K562 treated with DMSO at 1 percent for 24 hours (cell line): ENCODE results near the gene PCP4L1. TPM values are rescaled to one million over a fixed set of nuclear protein-coding genes. Genes with fewer than 3 reads are reported as not detected.

Source experiments
- total RNA-seq: library from RNA; unstranded; fragments of 300-600 nt; gene quantifications from 2 replicates; pipeline ENCODE4 v1.2.3, GENCODE V29; 2022; ENCODE audit warnings: low read depth; ENCODE audit not compliant: insufficient read depth

Gene PCP4L1
- not detected in 2 replicates for total RNA-seq

DNA sequence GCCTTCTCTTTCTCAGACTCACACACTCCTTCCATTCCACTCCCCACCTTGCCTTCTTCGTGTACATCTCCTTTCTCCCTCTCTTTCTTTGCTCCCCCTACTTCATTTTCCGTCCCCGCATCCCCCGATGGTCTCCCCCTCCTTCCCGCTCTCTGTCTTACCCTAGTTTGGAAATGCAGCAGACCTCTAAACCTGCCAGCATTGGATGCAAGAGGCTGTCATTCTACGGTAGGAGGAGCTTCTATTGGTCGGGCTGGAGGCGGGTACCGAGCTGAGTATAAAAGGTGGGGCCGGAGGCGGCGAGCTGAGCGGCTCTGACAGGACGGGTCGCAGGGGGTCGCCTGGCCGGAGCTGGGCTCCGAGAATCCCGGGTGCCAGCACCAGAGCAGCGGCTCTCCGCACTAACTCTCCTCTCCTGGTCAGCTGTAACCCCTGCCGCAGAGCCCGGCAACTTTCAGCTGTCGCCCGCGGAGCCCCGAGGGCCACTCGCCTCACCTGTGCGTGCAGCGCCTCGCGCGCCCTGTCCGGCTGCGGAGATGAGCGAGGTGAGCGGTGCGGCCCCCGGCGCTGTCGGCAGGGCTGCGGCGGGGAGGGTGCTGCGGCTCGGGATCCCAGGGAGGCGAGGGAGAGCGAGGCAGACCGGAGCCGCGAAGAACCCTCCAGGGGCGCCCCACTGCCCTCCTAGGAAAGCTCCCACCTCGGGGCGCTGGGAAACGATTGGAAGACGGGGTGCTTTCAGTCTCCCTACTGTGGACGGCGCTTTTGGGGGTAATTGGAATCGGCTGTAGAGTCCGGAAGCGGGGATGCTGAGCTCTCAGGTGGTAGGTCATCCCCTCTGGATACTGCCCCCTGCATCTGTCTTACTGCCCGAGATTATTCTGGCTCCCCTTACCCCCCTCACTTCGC, at the start of gene PCP4L1:
PCP4L1 (plus strand) TSS at position 307 of the 906 bp plus-strand sequence; CDS start at position 537, 230 bp downstream.

DNA sequence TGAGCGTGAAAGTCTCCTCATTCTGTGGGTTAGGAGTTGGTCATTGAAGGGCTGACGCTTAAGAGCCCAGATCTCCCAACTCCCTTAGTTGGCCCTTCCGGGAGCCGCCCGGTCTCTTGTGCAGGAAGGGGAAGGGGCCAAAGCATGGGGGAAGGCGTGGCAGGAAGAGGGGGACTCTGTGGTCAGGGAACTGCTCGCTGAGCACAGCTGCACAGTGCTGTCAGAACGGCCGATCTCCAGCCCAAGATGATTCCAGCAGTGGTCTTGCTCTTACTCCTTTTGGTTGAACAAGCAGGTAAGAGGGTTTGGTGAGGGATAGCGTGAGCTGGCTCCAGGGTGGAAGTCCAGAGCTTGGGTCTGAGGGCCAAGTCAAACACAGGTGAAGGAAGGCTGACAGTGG, 43.5 kb upstream of the PCP4L1 start, which contains the start of gene FCER1G:
FCER1G (plus strand) TSS at position 220 of the 400 bp plus-strand sequence; CDS start at position 247, 27 bp downstream.

GRCh38 chr1:161225534-161226319, 32.8 kb upstream of the PCP4L1 start, which contains the start of gene TOMM40L:
TOMM40L (plus strand) TSS chr1:161226060; CDS start chr1:161226490, 430 bp downstream.

GRCh38 chr1:161238039-161238473, 20.5 kb upstream of the PCP4L1 start, which contains the start of gene NR1I3:
NR1I3 (minus strand) TSS chr1:161238203; CDS start chr1:161236565, 1,638 bp downstream.

DNA sequence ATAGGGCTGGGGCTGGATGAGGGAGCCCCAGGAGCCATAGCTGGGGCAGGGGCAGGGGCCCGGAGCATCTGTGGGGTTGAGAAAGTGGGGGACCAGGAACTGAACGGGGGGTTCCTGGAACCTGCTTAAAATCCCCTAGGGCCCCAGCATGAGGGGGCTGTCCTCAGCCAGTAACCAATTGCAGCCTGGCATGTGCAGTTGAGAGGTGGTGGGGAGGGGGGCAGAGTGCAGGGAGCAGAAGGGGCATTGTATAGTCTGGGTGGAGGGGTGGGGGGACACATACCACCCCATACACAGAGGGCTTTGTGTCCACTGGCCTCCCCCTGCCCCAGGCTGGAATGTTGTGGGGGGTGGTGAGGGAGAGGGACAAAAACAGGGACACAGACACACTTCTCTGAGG, 51.3 kb downstream of the PCP4L1 start, which contains the start of gene MPZ:
MPZ (minus strand) TSS at position 101 of the 400 bp plus-strand sequence; CDS start at position 38, 63 bp downstream.

DNA sequence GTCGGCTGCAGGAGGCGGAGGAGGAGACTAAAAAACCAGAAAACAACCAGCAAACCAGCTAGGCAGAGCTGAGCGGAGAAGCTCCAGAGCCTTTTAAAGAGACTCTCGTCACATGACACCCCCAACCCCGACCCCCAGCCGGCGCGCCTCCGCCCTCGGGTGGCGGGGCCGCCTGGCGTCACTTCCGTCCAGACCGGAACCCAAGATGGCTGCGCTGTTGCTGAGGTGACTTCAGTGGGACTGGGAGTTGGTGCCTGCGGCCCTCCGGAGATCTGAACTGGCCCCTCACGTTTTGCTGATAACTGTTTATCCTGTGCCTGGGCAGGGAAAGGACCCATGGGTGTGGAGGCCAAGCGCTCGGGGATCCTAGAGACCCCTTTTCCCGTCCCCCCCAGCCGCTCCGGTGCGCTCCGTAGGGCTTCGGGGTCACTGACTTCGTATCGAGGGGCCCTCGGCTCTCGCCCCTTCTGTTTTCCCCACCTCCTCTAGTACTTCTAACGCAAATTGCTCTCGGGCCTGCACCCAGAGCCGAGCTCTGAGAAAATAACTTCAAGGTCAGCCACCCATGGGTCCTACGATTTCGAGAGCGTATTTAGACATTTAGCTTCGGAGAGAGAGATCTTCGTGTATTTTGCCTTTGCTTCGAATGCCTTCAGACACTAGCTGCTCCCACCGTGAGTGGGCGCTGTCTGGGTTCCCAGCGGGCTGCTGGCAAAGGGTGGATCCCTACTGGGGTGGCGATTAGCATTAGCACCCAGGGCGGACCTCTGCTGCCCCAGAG, 55.8 kb downstream of the PCP4L1 start, which contains the start of gene SDHC:
SDHC (plus strand) TSS at position 181 of the 781 bp plus-strand sequence; CDS start at position 206, 25 bp downstream.

Other genes with a start within 250 kb of the PCP4L1 start
- 44.7 and 49.1 TPM in 2 replicates for gene F11R, start 237.6 kb upstream of the PCP4L1 start, total RNA-seq
- not detected in 2 replicates for gene TSTD1, start 219.8 kb upstream of the PCP4L1 start, total RNA-seq
- 61.4 and 67.8 TPM in 2 replicates for gene USF1, start 212.8 kb upstream of the PCP4L1 start, total RNA-seq
- 0.14 and 0.21 TPM in 2 replicates for gene ARHGAP30, start 188.9 kb upstream of the PCP4L1 start, total RNA-seq
- gene NECTIN4, start 169.2 kb upstream of the PCP4L1 start, total RNA-seq: not detected in 2 replicates
- not detected in 2 replicates for gene KLHDC9, start 160.4 kb upstream of the PCP4L1 start, total RNA-seq
- 154 and 160 TPM in 2 replicates for gene PFDN2, start 140.7 kb upstream of the PCP4L1 start, total RNA-seq
- gene NIT1, start 140.6 kb upstream of the PCP4L1 start, total RNA-seq: 44.0 and 47.1 TPM in 2 replicates
- gene DEDD, start 126.1 kb upstream of the PCP4L1 start, total RNA-seq: 37.3 and 40.2 TPM in 2 replicates
- 79.8 and 89.5 TPM in 2 replicates for gene UFC1, start 104.8 kb upstream of the PCP4L1 start, total RNA-seq
- 19.6 and 23.4 TPM in 2 replicates for gene USP21, start 99.2 kb upstream of the PCP4L1 start, total RNA-seq
- gene PPOX, start 92.3 kb upstream of the PCP4L1 start, total RNA-seq: 43.4 and 44.1 TPM in 2 replicates
- gene B4GALT3, start 81.2 kb upstream of the PCP4L1 start, total RNA-seq: 77.4 and 78.2 TPM in 2 replicates
- 1.3 and 2.1 TPM in 2 replicates for gene ADAMTS4, start 59.7 kb upstream of the PCP4L1 start, total RNA-seq
- 86.9 and 97.5 TPM in 2 replicates for gene NDUFS2, start 56.4 kb upstream of the PCP4L1 start, total RNA-seq
- gene FCER1G, start 43.5 kb upstream of the PCP4L1 start, total RNA-seq: 2.4 TPM in 1 of 2 replicates, not detected in the other
- gene APOA2, start 35.1 kb upstream of the PCP4L1 start, total RNA-seq: not detected in 2 replicates
- 18.4 and 18.8 TPM in 2 replicates for gene TOMM40L, start 32.7 kb upstream of the PCP4L1 start, total RNA-seq
- gene NR1I3, start 20.5 kb upstream of the PCP4L1 start, total RNA-seq: 0.82 and 0.86 TPM in 2 replicates
- 6.4 and 6.8 TPM in 2 replicates for gene MPZ, start 51.2 kb downstream of the PCP4L1 start, total RNA-seq
- gene SDHC, start 55.6 kb downstream of the PCP4L1 start, total RNA-seq: 132 and 172 TPM in 2 replicates
- not detected in 2 replicates for gene CFAP126, start 109.1 kb downstream of the PCP4L1 start, total RNA-seq
- 92.8 and 94.7 TPM in 2 replicates for gene FCGR2A, start 246.7 kb downstream of the PCP4L1 start, total RNA-seq